Measurements from ENCODE around the gene MFAP4. TPM values are rescaled to one million over a fixed set of nuclear protein-coding genes. Genes with fewer than 3 reads are reported as not detected.

The MFAP4 gene
- total RNA-seq, 1 experiment from 2014 or later, result 1.5 TPM

DNA sequence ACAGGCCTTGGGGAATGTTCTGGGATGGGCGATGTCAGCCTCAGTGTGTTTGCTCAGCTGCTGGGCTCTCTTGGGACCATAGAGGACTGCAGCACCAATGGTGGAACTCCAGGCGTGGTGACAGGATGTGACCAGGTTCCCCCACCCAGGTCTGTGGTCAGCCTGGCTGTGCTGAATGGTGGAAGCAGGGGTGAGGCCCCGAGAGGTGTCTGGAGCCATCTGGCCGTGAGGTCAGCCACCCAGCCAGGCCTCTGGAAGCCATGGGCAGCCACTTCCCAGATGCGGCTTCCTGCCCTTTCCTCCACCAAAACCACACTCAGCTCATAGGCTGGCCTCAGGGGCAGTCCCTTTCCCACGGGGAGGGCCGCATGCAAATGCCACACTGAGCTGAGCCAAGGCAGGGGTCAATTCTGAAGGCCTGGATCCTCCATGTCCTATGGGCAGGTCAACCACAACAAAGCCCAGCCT lies 16.5 kb downstream of the MFAP4 start:
- Histone ChIP-seq H3K4ac (ENCODE audit: low read depth, low read length) (no peak overlapping the region), H3K4me2 (ENCODE audit: insufficient read depth, insufficient read length, low read length) (no peak overlapping the region), H2BK12ac (ENCODE audit: insufficient read length, low read depth, low read length) (no peak overlapping the region), H2BK20ac (ENCODE audit: low read depth, low read length, poor library complexity, severe bottlenecking) (no peak overlapping the region), H2AK5ac (ENCODE audit: insufficient read length, low read length) (no peak overlapping the region), H3K23me2 (ENCODE audit: insufficient read length, low read depth, low read length, poor library complexity, severe bottlenecking) (no peaks in the 10 kb centered on the region), H3K79me2 (ENCODE audit: insufficient read depth, low read length) (no peaks in the 10 kb centered on the region), H4K20me1 (ENCODE audit: control insufficient read depth, insufficient read depth, insufficient read length) (no peaks in the 10 kb centered on the region), H3K9me3 (ENCODE audit: control insufficient read depth, low read depth, low read length) (no peaks in the 10 kb centered on the region), H4K8ac (replicated peaks; ENCODE audit: insufficient read length, low read depth, low read length) (no peak overlapping the region), H3K56ac (ENCODE audit: insufficient read length, low read depth, low read length) (no peak overlapping the region), H2BK120ac (ENCODE audit: low read depth, low read length, poor library complexity, severe bottlenecking) (no peak overlapping the region), H2BK5ac (ENCODE audit: insufficient read length, low read length) (no peak overlapping the region), H3K27me3 (ENCODE audit: insufficient read depth, low read length) (no peaks in the 10 kb centered on the region), H3K4me1 (ENCODE audit: insufficient read depth, low read length) (peaks cover 2% of the 10 kb centered on the region; the same call in 1 of the 2 replicates), H3T11ph (ENCODE audit: low read length) (no peak overlapping the region), H3K79me1 (ENCODE audit: insufficient read depth, low read depth, low read length, poor library complexity, severe bottlenecking) (no peaks in the 10 kb centered on the region), H2BK15ac (ENCODE audit: low read depth, low read length) (no peak overlapping the region), H3K23ac (ENCODE audit: insufficient read length, low read depth, low read length) (no peak overlapping the region), H3K18ac (ENCODE audit: insufficient read length, low read depth, low read length) (no peak overlapping the region), H3K9ac (ENCODE audit: extremely low read depth, insufficient read length, low read length) (no peak overlapping the region), H3K27ac (ENCODE audit: insufficient read length, low read depth, low read length) (no peak overlapping the region), H4K5ac (ENCODE audit: insufficient read length, low read depth, low read length) (no peak overlapping the region), H4K91ac (ENCODE audit: insufficient read length, low read depth, low read length) (no peak overlapping the region), H2AFZ (ENCODE audit: low read length) (no peak overlapping the region), H3K14ac (ENCODE audit: insufficient read depth, low read length) (no peak overlapping the region)
- no peak overlapping the region for H3K27ac Mint-ChIP-seq
- WGBS (ENCODE audit: extremely low coverage, insufficient read length, low lambda C conversion rate), result no CpG with 5 or more reads among the region's 7 CpGs
- H3K4me3 Mint-ChIP-seq, result no peak overlapping the region
- peaks cover 0 to 9% (median 6%) of the 10 kb centered on the region in 3 experiments; a peak in 3 of 7 replicates for H3K36me3 Mint-ChIP-seq (ENCODE audit: insufficient read depth in 1 of 3, low read depth in 3 of 3)
- H3K9me3 Mint-ChIP-seq, result no peaks in the 10 kb centered on the region; a peak in 1 of 5 replicates
- DNase-seq, result no peak
- TF ChIP-seq, protein P1, sequence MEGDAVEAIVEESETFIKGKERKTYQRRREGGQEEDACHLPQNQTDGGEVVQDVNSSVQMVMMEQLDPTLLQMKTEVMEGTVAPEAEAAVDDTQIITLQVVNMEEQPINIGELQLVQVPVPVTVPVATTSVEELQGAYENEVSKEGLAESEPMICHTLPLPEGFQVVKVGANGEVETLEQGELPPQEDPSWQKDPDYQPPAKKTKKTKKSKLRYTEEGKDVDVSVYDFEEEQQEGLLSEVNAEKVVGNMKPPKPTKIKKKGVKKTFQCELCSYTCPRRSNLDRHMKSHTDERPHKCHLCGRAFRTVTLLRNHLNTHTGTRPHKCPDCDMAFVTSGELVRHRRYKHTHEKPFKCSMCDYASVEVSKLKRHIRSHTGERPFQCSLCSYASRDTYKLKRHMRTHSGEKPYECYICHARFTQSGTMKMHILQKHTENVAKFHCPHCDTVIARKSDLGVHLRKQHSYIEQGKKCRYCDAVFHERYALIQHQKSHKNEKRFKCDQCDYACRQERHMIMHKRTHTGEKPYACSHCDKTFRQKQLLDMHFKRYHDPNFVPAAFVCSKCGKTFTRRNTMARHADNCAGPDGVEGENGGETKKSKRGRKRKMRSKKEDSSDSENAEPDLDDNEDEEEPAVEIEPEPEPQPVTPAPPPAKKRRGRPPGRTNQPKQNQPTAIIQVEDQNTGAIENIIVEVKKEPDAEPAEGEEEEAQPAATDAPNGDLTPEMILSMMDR (conservative IDR thresholded peaks at IDR 0.05), result no peak
- no peaks in the 10 kb centered on the region for H3K27me3 Mint-ChIP-seq (ENCODE audit: low read depth)
- peaks cover 0 to 13% of the 10 kb centered on the region in 2 experiments; a peak in 3 of 4 replicates for H3K4me1 Mint-ChIP-seq

Data from H9 (cell line).